GM23338 (cell line): ENCODE data around the gene LRRC27. TPM values are rescaled to one million over a fixed set of nuclear protein-coding genes. Genes with fewer than 3 reads are reported as not detected.

Source experiments
- ATAC-seq: fragments of 200-7000 bp; cut with Tn5 transposase; 3 replicates; pipeline ENCODE4 v1.9.1; 2020
- DNase-seq: peaks from one replicate; pipeline ENCODE4 v3.0.0-alpha.2; 2015; ENCODE audit warnings: low spot score
- H2AFZ ChIP-seq: fragments of 200-600 bp; sonication (generic); 2 replicates; pipeline ENCODE4 v1.8.0; 2016; ENCODE audit warnings: antibody characterized with exemption, mild to moderate bottlenecking, moderate library complexity
- H3F3A ChIP-seq: fragments of 200-600 bp; sonication (generic); replicated peaks from 2 replicates; pipeline ENCODE4 v1.8.0; 2017; ENCODE audit warnings: antibody characterized with exemption, mixed run types, low read depth
- H3K27ac ChIP-seq: fragments of 200-600 bp; sonication (generic); 2 replicates; pipeline ENCODE4 v1.6.1; 2016; ENCODE audit warnings: low read depth
- H3K27me3 ChIP-seq: fragments of 200-600 bp; sonication (generic); 2 replicates; pipeline ENCODE4 v1.8.0; 2016; ENCODE audit warnings: mild to moderate bottlenecking, mixed run types, moderate library complexity; ENCODE audit not compliant: insufficient read depth
- H3K36me3 ChIP-seq: fragments of 200-600 bp; sonication (generic); 2 replicates; pipeline ENCODE4 v1.8.0; 2016; ENCODE audit warnings: mild to moderate bottlenecking; ENCODE audit not compliant: insufficient read depth
- H3K4me1 ChIP-seq: fragments of 200-600 bp; sonication (generic); 2 replicates; pipeline ENCODE4 v1.8.0; 2016; ENCODE audit warnings: mild to moderate bottlenecking, moderate library complexity; ENCODE audit not compliant: insufficient read depth
- H3K4me2 ChIP-seq: fragments of 200-600 bp; sonication (generic); 2 replicates; pipeline ENCODE4 v1.7.1; 2017; ENCODE audit warnings: mixed run types
- H3K4me3 ChIP-seq: fragments of 200-600 bp; sonication (generic); 2 replicates; pipeline ENCODE4 v1.6.1; 2016; ENCODE audit warnings: mixed run types
- H3K79me2 ChIP-seq: fragments of 200-600 bp; sonication (generic); replicated peaks from 2 replicates; pipeline ENCODE4 v1.8.0; 2017; ENCODE audit warnings: mild to moderate bottlenecking; ENCODE audit not compliant: insufficient read depth
- H3K9me2 ChIP-seq: fragments of 200-600 bp; sonication (generic); 2 replicates; pipeline ENCODE4 v1.8.0; 2017; ENCODE audit not compliant: insufficient read depth
- H4K20me1 ChIP-seq: fragments of 200-600 bp; sonication (generic); replicated peaks from 2 replicates; pipeline ENCODE4 v1.8.0; 2017; ENCODE audit warnings: mild to moderate bottlenecking; ENCODE audit not compliant: insufficient read depth
- H3K27ac Mint-ChIP-seq: 2 replicates; pipeline ENCODE4 v1.8.0; 2020; ENCODE audit warnings: inconsistent platforms, mild to moderate bottlenecking, moderate library complexity, mixed read lengths
- H3K27me3 Mint-ChIP-seq: 3 replicates; pipeline ENCODE4 v1.8.0; 2022; ENCODE audit warnings: low read depth, mild to moderate bottlenecking, moderate library complexity, mixed read lengths, inconsistent platforms; ENCODE audit not compliant: insufficient read depth, poor library complexity
- H3K36me3 Mint-ChIP-seq: 3 replicates; pipeline ENCODE4 v1.8.0; 2021; ENCODE audit warnings: low read depth, mild to moderate bottlenecking, inconsistent platforms, moderate library complexity, mixed read lengths
- H3K4me1 Mint-ChIP-seq: 3 replicates; pipeline ENCODE4 v1.8.0; 2020; ENCODE audit warnings: mild to moderate bottlenecking, inconsistent platforms, mixed read lengths
- H3K4me3 Mint-ChIP-seq: 3 replicates; pipeline ENCODE4 v1.8.0; 2021; ENCODE audit warnings: moderate library complexity, mild to moderate bottlenecking, inconsistent platforms, mixed read lengths
- H3K9me3 Mint-ChIP-seq: 3 replicates; pipeline ENCODE4 v1.8.0; 2020; ENCODE audit warnings: moderate library complexity, mild to moderate bottlenecking, inconsistent platforms, mixed read lengths
- EZH2 ChIP-seq: fragments of 200-600 bp; sonication (generic); IDR thresholded peaks from one replicate; pipeline ENCODE4 v1.8.0; 2017; ENCODE audit warnings: antibody characterized with exemption, mild to moderate bottlenecking, low read depth; ENCODE audit not compliant: unreplicated experiment
- JUNB ChIP-seq: IDR thresholded peaks from one replicate; pipeline ENCODE4 v1.6.1; 2016; ENCODE audit warnings: antibody characterized with exemption; ENCODE audit not compliant: unreplicated experiment
- NANOG ChIP-seq: IDR thresholded peaks from 2 replicates; pipeline ENCODE4 v1.6.1; 2016; ENCODE audit warnings: antibody characterized with exemption, borderline replicate concordance
- ZNF114 ChIP-seq: fragments of 250-450 bp; sonication (Bioruptor Pico); IDR thresholded peaks from 2 replicates; pipeline ENCODE4 v1.5.0; 2020; ENCODE audit warnings: mild to moderate bottlenecking, moderate library complexity
- ZNF331 ChIP-seq: fragments of 250-450 bp; sonication (Bioruptor Pico); IDR thresholded peaks from 2 replicates; pipeline ENCODE4 v1.5.0; 2020; ENCODE audit warnings: low read depth, mild to moderate bottlenecking, moderate library complexity
- polyA plus RNA-seq: library from polyadenylated mRNA; unstranded; fragments of >200 nt; fragmentation: Nextera tagmentation; extraction: Ambion mirVana; gene quantifications from 2 replicates; pipeline ENCODE4 v1.2.1, GENCODE V29; 2016
- total RNA-seq: library from RNA; depleted of rRNA; stranded (reverse); fragments of >200 nt; shearing (Covaris generic); gene quantifications from 2 replicates; pipeline ENCODE4 v1.2.3, GENCODE V29; 2014
- TF ChIP-seq, protein P1 (sequence below), 2 experiments: fragments of 200-600 bp in 1 of 2; sonication (generic) in 1 of 2; conservative IDR thresholded peaks; 2 replicates each; pipeline versions ENCODE4 v1.5.1 to v1.6.1; 2016 to 2017; ENCODE audit warnings: antibody characterized with exemption in 2 of 2, low read depth in 2 of 2, mild to moderate bottlenecking in 2 of 2, moderate library complexity in 1 of 2
- TF ChIP-seq, protein P2 (sequence below): fragments of 250-450 bp; sonication (Bioruptor Pico); IDR thresholded peaks from 2 replicates; pipeline ENCODE4 v1.5.0; 2020; ENCODE audit warnings: mild to moderate bottlenecking, moderate library complexity

Gene LRRC27
- total and polyA plus RNA-seq, 2 experiments from 2014 or later: 2.9 to 3.5 TPM

DNA sequence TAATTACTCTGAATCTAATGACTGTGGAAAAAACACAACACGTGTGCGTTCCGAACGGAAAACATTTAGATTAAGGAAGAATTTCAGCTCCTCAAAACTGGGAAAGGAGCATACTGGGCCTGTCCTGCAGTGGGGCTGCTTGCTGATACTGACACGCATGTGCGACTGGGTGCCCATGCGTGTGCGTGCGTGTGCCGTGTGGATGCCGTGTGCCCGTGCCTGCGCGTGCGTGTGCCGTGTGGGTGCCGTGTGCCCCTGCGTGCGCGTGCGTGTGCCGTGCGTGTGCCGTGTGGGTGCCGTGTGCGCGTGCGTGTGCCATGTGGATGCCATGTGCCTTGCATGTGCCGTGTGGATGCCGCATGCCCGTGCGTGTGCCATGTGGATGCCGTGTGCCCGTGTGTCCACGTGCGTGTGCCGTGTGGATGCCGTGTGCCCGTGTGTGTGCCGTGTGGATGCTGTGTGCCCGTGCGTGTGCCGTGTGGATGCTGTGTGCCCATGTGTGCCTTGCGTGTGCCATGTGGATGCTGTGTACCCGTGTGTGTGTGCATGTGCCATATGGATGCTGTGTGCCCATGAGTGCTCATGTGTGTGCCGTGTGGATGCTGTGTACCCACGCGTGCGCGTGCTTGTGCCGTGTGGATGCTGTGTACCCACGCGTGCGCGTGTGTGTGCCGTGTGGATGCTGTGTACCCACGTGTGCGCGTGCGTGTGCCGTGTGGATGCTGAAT is 93.2 kb downstream of the LRRC27 start:
- ATAC-seq: no peak
- no peak overlapping the region for H3K4me3 Mint-ChIP-seq
- no peak overlapping the region for H3K4me3 ChIP-seq
- H3K79me2 ChIP-seq: no peaks in the 10 kb centered on the region
- peaks cover 4% of the 10 kb centered on the region for H3K27me3 Mint-ChIP-seq
- TF ChIP-seq NANOG: no peak
- no peak for TF ChIP-seq EZH2
- no peak for TF ChIP-seq ZNF114 (CRISPR knock-in tag)
- TF ChIP-seq, protein P1, sequence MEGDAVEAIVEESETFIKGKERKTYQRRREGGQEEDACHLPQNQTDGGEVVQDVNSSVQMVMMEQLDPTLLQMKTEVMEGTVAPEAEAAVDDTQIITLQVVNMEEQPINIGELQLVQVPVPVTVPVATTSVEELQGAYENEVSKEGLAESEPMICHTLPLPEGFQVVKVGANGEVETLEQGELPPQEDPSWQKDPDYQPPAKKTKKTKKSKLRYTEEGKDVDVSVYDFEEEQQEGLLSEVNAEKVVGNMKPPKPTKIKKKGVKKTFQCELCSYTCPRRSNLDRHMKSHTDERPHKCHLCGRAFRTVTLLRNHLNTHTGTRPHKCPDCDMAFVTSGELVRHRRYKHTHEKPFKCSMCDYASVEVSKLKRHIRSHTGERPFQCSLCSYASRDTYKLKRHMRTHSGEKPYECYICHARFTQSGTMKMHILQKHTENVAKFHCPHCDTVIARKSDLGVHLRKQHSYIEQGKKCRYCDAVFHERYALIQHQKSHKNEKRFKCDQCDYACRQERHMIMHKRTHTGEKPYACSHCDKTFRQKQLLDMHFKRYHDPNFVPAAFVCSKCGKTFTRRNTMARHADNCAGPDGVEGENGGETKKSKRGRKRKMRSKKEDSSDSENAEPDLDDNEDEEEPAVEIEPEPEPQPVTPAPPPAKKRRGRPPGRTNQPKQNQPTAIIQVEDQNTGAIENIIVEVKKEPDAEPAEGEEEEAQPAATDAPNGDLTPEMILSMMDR (conservative IDR thresholded peaks at IDR 0.05; ENCODE audit: low read depth in 2 of 2): no peak
- no peak for TF ChIP-seq ZNF331
- no peaks in the 10 kb centered on the region for H3K27me3 ChIP-seq
- H3K27ac ChIP-seq: peak overlapping the region; percentile 81
- H3K36me3 Mint-ChIP-seq: no peaks in the 10 kb centered on the region; the same call in 2 of the 3 replicates
- H3F3A ChIP-seq: 0 out of 2 replicates have a peak, but pooled peaks cover 14% of the 10 kb centered on the region
- H3K4me1 Mint-ChIP-seq: peaks cover 22% of the 10 kb centered on the region
- DNase-seq: no peak
- H3K4me1 ChIP-seq: no peaks in the 10 kb centered on the region
- no peaks in the 10 kb centered on the region; the same call in 2 of the 3 replicates for H3K9me3 Mint-ChIP-seq
- no peak overlapping the region for H2AFZ ChIP-seq
- no peaks in the 10 kb centered on the region for H4K20me1 ChIP-seq
- no peak overlapping the region for H3K27ac Mint-ChIP-seq
- no peaks in the 10 kb centered on the region for H3K9me2 ChIP-seq
- H3K36me3 ChIP-seq: no peaks in the 10 kb centered on the region
- H3K4me2 ChIP-seq: no peak overlapping the region

DNA sequence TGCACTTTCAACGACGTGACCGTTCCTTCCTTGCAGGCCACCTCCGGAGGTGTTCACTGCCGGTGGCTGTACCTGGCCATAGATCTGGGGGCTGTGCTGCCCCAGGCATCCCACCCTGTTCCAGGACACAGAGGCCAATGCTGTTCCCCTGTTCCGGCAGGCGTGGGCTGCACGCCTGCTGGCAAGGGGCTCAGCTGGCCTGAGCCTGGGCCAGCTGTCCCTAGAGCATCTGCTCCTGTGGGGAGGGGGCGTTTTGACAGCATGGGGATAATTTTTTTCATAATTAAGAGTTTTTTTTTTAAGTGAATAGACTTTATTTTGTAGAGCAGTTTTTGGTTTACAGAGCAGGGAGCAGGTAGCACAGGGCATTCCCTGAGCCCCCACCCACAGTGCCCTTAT is 93.8 kb downstream of the LRRC27 start:
- Mint-ChIP-seq H3K4me3 (no peak overlapping the region), H3K9me3 (no peaks in the 10 kb centered on the region; the same call in 2 of the 3 replicates), H3K27ac (no peak overlapping the region), H3K36me3 (no peaks in the 10 kb centered on the region; the same call in 2 of the 3 replicates), H3K4me1 (peaks cover 22% of the 10 kb centered on the region), H3K27me3 (peaks cover 6% of the 10 kb centered on the region)
- DNase-seq (no peak), ATAC-seq (no peak)
- Histone ChIP-seq H3K27me3 (no peaks in the 10 kb centered on the region), H2AFZ (no peak overlapping the region), H3K4me3 (no peak overlapping the region), H3K9me2 (no peaks in the 10 kb centered on the region), H3K27ac (no peak overlapping the region), H3F3A (0 out of 2 replicates have a peak, but pooled peaks cover 14% of the 10 kb centered on the region), H3K4me2 (no peak overlapping the region), H4K20me1 (no peaks in the 10 kb centered on the region), H3K36me3 (no peaks in the 10 kb centered on the region), H3K4me1 (no peaks in the 10 kb centered on the region), H3K79me2 (no peaks in the 10 kb centered on the region)
- TF ChIP-seq JUNB (no peak), ZNF114 (CRISPR knock-in tag) (no peak)
- TF ChIP-seq, protein P2, sequence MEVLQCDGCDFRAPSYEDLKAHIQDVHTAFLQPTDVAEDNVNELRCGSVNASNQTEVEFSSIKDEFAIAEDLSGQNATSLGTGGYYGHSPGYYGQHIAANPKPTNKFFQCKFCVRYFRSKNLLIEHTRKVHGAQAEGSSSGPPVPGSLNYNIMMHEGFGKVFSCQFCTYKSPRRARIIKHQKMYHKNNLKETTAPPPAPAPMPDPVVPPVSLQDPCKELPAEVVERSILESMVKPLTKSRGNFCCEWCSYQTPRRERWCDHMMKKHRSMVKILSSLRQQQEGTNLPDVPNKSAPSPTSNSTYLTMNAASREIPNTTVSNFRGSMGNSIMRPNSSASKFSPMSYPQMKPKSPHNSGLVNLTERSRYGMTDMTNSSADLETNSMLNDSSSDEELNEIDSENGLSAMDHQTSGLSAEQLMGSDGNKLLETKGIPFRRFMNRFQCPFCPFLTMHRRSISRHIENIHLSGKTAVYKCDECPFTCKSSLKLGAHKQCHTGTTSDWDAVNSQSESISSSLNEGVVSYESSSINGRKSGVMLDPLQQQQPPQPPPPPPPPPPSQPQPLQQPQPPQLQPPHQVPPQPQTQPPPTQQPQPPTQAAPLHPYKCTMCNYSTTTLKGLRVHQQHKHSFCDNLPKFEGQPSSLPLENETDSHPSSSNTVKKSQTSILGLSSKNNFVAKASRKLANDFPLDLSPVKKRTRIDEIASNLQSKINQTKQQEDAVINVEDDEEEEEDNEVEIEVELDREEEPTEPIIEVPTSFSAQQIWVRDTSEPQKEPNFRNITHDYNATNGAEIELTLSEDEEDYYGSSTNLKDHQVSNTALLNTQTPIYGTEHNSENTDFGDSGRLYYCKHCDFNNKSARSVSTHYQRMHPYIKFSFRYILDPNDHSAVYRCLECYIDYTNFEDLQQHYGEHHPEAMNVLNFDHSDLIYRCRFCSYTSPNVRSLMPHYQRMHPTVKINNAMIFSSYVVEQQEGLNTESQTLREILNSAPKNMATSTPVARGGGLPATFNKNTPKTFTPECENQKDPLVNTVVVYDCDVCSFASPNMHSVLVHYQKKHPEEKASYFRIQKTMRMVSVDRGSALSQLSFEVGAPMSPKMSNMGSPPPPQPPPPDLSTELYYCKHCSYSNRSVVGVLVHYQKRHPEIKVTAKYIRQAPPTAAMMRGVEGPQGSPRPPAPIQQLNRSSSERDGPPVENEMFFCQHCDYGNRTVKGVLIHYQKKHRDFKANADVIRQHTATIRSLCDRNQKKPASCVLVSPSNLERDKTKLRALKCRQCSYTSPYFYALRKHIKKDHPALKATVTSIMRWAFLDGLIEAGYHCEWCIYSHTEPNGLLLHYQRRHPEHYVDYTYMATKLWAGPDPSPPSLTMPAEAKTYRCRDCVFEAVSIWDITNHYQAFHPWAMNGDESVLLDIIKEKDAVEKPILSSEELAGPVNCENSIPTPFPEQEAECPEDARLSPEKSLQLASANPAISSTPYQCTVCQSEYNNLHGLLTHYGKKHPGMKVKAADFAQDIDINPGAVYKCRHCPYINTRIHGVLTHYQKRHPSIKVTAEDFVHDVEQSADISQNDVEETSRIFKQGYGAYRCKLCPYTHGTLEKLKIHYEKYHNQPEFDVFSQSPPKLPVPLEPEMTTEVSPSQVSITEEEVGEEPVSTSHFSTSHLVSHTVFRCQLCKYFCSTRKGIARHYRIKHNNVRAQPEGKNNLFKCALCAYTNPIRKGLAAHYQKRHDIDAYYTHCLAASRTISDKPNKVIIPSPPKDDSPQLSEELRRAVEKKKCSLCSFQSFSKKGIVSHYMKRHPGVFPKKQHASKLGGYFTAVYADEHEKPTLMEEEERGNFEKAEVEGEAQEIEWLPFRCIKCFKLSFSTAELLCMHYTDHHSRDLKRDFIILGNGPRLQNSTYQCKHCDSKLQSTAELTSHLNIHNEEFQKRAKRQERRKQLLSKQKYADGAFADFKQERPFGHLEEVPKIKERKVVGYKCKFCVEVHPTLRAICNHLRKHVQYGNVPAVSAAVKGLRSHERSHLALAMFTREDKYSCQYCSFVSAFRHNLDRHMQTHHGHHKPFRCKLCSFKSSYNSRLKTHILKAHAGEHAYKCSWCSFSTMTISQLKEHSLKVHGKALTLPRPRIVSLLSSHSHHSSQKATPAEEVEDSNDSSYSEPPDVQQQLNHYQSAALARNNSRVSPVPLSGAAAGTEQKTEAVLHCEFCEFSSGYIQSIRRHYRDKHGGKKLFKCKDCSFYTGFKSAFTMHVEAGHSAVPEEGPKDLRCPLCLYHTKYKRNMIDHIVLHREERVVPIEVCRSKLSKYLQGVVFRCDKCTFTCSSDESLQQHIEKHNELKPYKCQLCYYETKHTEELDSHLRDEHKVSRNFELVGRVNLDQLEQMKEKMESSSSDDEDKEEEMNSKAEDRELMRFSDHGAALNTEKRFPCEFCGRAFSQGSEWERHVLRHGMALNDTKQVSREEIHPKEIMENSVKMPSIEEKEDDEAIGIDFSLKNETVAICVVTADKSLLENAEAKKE (CRISPR knock-in tag): no peak
- TF ChIP-seq, protein P1 (conservative IDR thresholded peaks at IDR 0.05; ENCODE audit: low read depth in 2 of 2): no peak
